Measurements from ENCODE around the gene PLEKHH2.
A peak's percentile ranks its signal among the peaks of the same experiment; 100 is the strongest.

PLEKHH2 gene

GRCh38 chr2:43637030-43637803, at the start of gene PLEKHH2:
Gene PLEKHH2 (plus strand): TSS chr2:43637260. CDS start chr2:43644674, 7,414 bp downstream.
- no peaks in the 10 kb centered on the region for H4K20me1 ChIP-seq (ENCODE audit: insufficient read depth, low read length)
- no peaks in the 10 kb centered on the region for H3K79me2 ChIP-seq (ENCODE audit: insufficient read depth, low read length)
- no peak within 1 kb of the TSS for H3K9ac ChIP-seq (ENCODE audit: low read depth, low read length)
- TF ChIP-seq CTCF (IDR thresholded peaks at IDR 0.05; ENCODE audit: borderline replicate concordance, extremely low read depth, low read length, poor library complexity, severe bottlenecking) (no peak), EZH2 (IDR thresholded peaks at IDR 0.05; ENCODE audit: borderline replicate concordance, low read depth, low read length, severe bottlenecking) (no peak)
- no peak for DNase-seq
- no peak for ATAC-seq (ENCODE audit: insufficient read depth, low read depth)
- no peak within 1 kb of the TSS for H2AFZ ChIP-seq (ENCODE audit: low read depth, low read length)
- H3K9me3 ChIP-seq (ENCODE audit: insufficient read depth, low read length, severe bottlenecking): peaks cover 3% of the 10 kb centered on the region
- H3K4me1 ChIP-seq (ENCODE audit: insufficient read depth, low read length): no peaks in the 10 kb centered on the region
- H3K27ac ChIP-seq (ENCODE audit: low read length): no peak within 1 kb of the TSS
- H3K4me2 ChIP-seq (ENCODE audit: insufficient read depth, low read length): no peak within 1 kb of the TSS
- no peak within 1 kb of the TSS for H3K4me3 ChIP-seq (ENCODE audit: low read depth in 1 of 2, low read length in 2 of 2)
- no peaks in the 10 kb centered on the region for H3K27me3 ChIP-seq (ENCODE audit: insufficient read depth, low read length, poor library complexity)
- H3K36me3 ChIP-seq (ENCODE audit: insufficient read depth, low read length): no peaks in the 10 kb centered on the region

- peaks cover 35% of the 10 kb centered on the region for H3K79me2 ChIP-seq (ENCODE audit: insufficient read depth, low read length)
- peaks cover 36% of the 10 kb centered on the region for H3K4me1 ChIP-seq (ENCODE audit: insufficient read depth, low read length)
- H3K36me3 ChIP-seq (ENCODE audit: insufficient read depth, low read length): peaks cover 46% of the 10 kb centered on the region
- H2AFZ ChIP-seq (ENCODE audit: low read depth, low read length): no peak overlapping the region
- DNase-seq (no peak), ATAC-seq (ENCODE audit: insufficient read depth, low read depth) (no peak)
- no peaks in the 10 kb centered on the region for H4K20me1 ChIP-seq (ENCODE audit: insufficient read depth, low read length)
- no peak overlapping the region for H3K9ac ChIP-seq (ENCODE audit: low read depth, low read length)
- no peak overlapping the region for H3K27ac ChIP-seq (ENCODE audit: low read length)
- no peak overlapping the region for H3K4me3 ChIP-seq (ENCODE audit: low read depth in 1 of 2, low read length in 2 of 2)
- no peaks in the 10 kb centered on the region for H3K9me3 ChIP-seq (ENCODE audit: insufficient read depth, low read length, severe bottlenecking)
- H3K27me3 ChIP-seq (ENCODE audit: insufficient read depth, low read length, poor library complexity): no peaks in the 10 kb centered on the region
- TF ChIP-seq CTCF (IDR thresholded peaks at IDR 0.05; ENCODE audit: borderline replicate concordance, extremely low read depth, low read length, poor library complexity, severe bottlenecking) (peak; percentile 18), EZH2 (IDR thresholded peaks at IDR 0.05; ENCODE audit: borderline replicate concordance, low read depth, low read length, severe bottlenecking) (no peak)
- no peak overlapping the region for H3K4me2 ChIP-seq (ENCODE audit: insufficient read depth, low read length)
These were observed 44.6 kb upstream of the PLEKHH2 start for GRCh38 chr2:43592443-43592842.

DNA sequence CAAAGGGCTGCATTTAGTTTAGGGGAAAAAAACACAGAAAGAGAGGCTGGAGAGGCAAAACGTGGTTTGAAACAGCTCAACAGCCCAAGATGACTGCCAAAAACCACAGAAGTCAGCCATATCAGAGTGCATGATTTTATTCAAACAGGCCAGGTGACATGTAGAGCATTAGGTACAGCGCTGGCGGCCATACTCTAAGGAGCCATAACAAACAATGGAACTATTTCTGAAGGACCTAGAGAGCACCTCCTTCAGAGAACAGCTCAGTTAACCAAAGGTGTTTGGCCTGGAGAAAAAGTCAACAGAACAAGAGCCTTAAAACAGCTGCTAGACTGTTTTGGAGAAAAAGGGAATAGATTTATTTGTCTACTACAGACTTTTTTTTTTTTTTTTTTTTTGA, 43.8 kb upstream of the PLEKHH2 start:
- no peaks in the 10 kb centered on the region for H3K27me3 ChIP-seq (ENCODE audit: insufficient read depth, low read length, poor library complexity)
- H3K4me2 ChIP-seq (ENCODE audit: insufficient read depth, low read length): peak overlapping the region; percentile 24; the same call in 1 of the 2 replicates
- H3K9me3 ChIP-seq (ENCODE audit: insufficient read depth, low read length, severe bottlenecking): no peaks in the 10 kb centered on the region
- ATAC-seq (ENCODE audit: insufficient read depth, low read depth) (no peak), DNase-seq (no peak)
- H3K4me1 ChIP-seq (ENCODE audit: insufficient read depth, low read length): peaks cover 36% of the 10 kb centered on the region
- H4K20me1 ChIP-seq (ENCODE audit: insufficient read depth, low read length): no peaks in the 10 kb centered on the region
- no peak overlapping the region for H3K9ac ChIP-seq (ENCODE audit: low read depth, low read length)
- H3K36me3 ChIP-seq (ENCODE audit: insufficient read depth, low read length): peaks cover 39% of the 10 kb centered on the region
- H3K79me2 ChIP-seq (ENCODE audit: insufficient read depth, low read length): peaks cover 35% of the 10 kb centered on the region
- H3K27ac ChIP-seq (ENCODE audit: low read length): no peak overlapping the region
- no peak overlapping the region for H3K4me3 ChIP-seq (ENCODE audit: low read depth in 1 of 2, low read length in 2 of 2)
- TF ChIP-seq EZH2 (IDR thresholded peaks at IDR 0.05; ENCODE audit: borderline replicate concordance, low read depth, low read length, severe bottlenecking): no peak
- no peak for TF ChIP-seq CTCF (IDR thresholded peaks at IDR 0.05; ENCODE audit: borderline replicate concordance, extremely low read depth, low read length, poor library complexity, severe bottlenecking)
- H2AFZ ChIP-seq (ENCODE audit: low read depth, low read length): no peak overlapping the region

Measured in DND-41 (cell line).